Measurements from ENCODE around the gene ARVCF. TPM values are rescaled to one million over a fixed set of nuclear protein-coding genes. Genes with fewer than 3 reads are reported as not detected.

ARVCF gene
- total RNA-seq, 1 experiment from 2014 or later, result 8.2 TPM

DNA sequence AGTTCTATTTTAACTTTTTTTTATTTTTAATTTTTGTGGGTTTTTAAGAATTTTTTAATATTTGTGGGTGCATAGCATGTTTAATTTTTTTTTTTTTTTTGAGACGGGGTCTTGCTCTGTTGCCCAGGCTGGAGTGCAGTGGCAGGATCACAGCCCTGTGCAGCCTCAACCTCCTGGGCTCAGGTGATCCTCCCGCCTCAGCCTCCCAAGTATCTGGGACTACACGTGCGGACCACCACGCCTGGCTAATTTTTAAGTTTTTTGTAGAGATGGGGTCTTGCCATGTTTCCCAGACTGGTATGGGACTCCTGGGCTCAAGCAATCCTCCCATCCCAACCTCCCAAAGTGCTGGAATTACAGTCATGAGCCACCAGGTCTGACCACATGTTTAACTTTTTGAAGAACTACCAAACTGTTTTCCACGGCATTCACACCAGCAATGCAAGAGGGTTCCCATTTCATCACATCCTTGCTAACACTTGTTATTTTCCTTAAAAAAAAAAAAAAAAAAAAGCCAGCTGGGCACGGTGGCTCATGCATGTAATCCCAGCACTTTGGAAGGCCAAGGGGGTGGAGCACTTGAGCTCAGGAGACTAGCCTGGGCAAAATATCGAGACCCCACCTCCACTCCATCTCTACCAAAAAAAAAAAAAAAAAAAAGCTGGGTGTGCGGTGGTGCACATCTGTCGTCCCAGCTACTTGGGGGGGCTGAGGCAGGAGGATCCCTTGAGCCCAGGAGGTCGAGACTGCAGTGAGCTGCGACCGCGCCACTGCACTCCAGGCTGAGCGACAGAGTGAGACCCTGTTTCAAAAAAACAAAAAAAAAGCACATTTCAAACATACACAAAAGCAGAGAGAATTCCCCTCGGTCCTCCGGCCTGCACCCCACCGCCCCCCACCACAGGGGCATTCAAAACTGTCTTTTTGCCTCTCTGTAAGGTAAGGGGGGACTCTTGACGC is 58.3 kb downstream of the ARVCF start:
- CTCF ChIA-PET, result interaction anchor here (0.5 kb wide), 1 partner anchor 235 kb away, joined by 4 read pairs; no protein-coding TSS in a partner anchor
- no TSS peak for BruUV-seq (replicated peaks)
- peaks cover 6% of the 10 kb centered on the region for H3K4me1 ChIP-seq (ENCODE audit: control insufficient read depth, insufficient read depth, low read length)
- DNase-seq (ENCODE audit: low read depth, low spot score) (no peak), ATAC-seq (no peak)
- no peaks in the 10 kb centered on the region for H3K36me3 ChIP-seq (ENCODE audit: control insufficient read depth, insufficient read depth, low read length)
- in situ Hi-C loops (cut with HindIII; ENCODE audit: low pct_unique_long_range_greater_than_20kb, low sequenced_read_pairs) (no loop called here), intact Hi-C loops (cut with micrococcal nuclease; ENCODE audit: unreplicated experiment) (no loop called here)
- H3K9me3 ChIP-seq (ENCODE audit: control insufficient read depth, insufficient read depth, low read depth, low read length), result no peaks in the 10 kb centered on the region
- POLR2A ChIA-PET, result no interaction called here
- H3K27ac ChIP-seq (ENCODE audit: low read length), result no peak overlapping the region
- no peak for TF ChIP-seq TCF7L2 (IDR thresholded peaks at IDR 0.05; ENCODE audit: low read depth, low read length)
- H3K4me3 ChIP-seq (ENCODE audit: low read depth in 2 of 2, low read length in 2 of 2), result no peak overlapping the region
- H3K27me3 ChIP-seq (ENCODE audit: control insufficient read depth, insufficient read depth, low read length), result no peaks in the 10 kb centered on the region

DNA sequence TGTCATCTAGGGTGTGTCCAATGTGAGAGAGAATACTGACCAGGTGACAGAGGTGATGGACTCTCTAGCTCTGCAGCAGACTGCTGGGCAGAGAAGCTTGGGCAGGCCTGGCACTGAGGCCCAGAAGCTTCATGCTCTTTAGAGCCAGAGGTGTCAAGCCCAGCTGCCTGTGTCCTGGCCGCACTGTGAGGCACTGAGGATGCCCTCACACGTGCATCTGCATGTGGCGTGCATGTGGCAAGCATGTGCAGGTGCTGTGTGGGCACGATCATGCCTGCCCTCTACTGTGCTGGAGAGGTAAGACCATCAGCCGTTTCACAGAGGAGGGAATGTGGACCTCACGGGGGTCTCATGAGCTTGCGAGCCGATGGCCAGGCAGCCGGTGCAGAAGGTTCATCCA is 59.2 kb downstream of the ARVCF start:
- Histone ChIP-seq H3K4me1 (ENCODE audit: control insufficient read depth, insufficient read depth, low read length) (peaks cover 6% of the 10 kb centered on the region), H3K4me3 (ENCODE audit: low read depth in 2 of 2, low read length in 2 of 2) (no peak overlapping the region), H3K36me3 (ENCODE audit: control insufficient read depth, insufficient read depth, low read length) (no peaks in the 10 kb centered on the region), H3K27me3 (ENCODE audit: control insufficient read depth, insufficient read depth, low read length) (no peaks in the 10 kb centered on the region), H3K9me3 (ENCODE audit: control insufficient read depth, insufficient read depth, low read depth, low read length) (no peaks in the 10 kb centered on the region), H3K27ac (ENCODE audit: low read length) (no peak overlapping the region)
- ChIA-PET CTCF (no interaction called here), POLR2A (no interaction called here)
- DNase-seq (ENCODE audit: low read depth, low spot score), result no peak
- no peak for ATAC-seq
- in situ Hi-C loops (cut with HindIII; ENCODE audit: low pct_unique_long_range_greater_than_20kb, low sequenced_read_pairs), result no loop called here
- intact Hi-C loops (cut with micrococcal nuclease; ENCODE audit: unreplicated experiment), result no loop called here
- BruUV-seq (replicated peaks), result no TSS peak
- no peak for TF ChIP-seq REST (IDR thresholded peaks at IDR 0.05; ENCODE audit: insufficient read depth in 1 of 2, low read depth in 2 of 2, low read length in 1 of 2)
- TF ChIP-seq CTCF (IDR thresholded peaks at IDR 0.05), result peak; percentile 10; the same call in 1 of the 2 replicates

DNA sequence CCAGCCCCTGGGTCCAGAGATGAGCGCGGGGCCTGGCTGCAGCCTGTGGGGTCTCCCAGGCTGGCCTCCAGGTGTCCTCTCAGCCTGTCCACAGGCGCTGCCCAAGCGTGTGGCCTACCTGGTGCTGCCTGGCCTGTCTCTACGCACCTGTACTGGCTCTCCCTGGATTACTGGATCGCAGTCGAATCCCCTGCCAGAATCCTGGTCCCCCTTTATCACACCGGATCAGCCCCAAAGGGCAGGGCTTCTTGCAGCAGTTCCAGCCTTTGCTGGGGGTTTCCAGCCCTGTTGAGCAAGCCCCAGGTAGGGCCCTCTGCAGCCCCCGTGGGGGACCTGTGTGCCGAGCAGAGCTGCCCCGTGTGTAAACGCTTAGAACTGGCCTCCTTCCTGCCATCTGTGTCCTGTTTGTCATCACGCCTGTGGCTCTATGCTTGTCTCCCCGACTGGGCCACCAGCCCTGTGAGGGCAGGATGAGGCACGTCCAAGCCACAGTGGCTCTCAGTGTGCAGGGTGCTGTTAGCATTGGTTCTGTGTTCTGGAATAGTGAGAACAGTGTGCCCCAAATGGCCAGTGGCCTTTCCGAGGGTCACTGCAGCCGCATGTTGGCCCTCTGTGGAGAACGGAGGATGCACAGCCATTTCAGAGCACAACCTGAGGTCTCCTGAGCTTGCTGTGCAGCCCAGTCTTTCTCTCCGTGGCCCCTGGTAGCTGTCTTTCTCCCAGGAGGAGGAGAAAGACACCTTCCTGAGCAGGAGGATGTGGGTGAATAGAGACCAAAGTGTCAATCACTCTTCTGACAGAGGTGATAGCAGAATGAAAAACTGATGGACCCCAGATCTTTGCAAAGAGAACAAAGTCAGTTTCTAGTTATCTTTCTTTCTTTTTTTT is 61.1 kb downstream of the ARVCF start:
- H3K27ac ChIP-seq (ENCODE audit: low read length), result no peak overlapping the region
- H3K36me3 ChIP-seq (ENCODE audit: control insufficient read depth, insufficient read depth, low read length), result no peaks in the 10 kb centered on the region
- DNase-seq (ENCODE audit: low read depth, low spot score), result no peak
- H3K9me3 ChIP-seq (ENCODE audit: control insufficient read depth, insufficient read depth, low read depth, low read length), result no peaks in the 10 kb centered on the region
- peaks cover 6% of the 10 kb centered on the region for H3K4me1 ChIP-seq (ENCODE audit: control insufficient read depth, insufficient read depth, low read length)
- intact Hi-C loops (cut with micrococcal nuclease; ENCODE audit: unreplicated experiment), result no loop called here
- ATAC-seq, result no peak
- ChIA-PET POLR2A (no interaction called here), CTCF (no interaction called here)
- no peaks in the 10 kb centered on the region for H3K27me3 ChIP-seq (ENCODE audit: control insufficient read depth, insufficient read depth, low read length)
- BruUV-seq (replicated peaks), result no TSS peak
- no peak overlapping the region for H3K4me3 ChIP-seq (ENCODE audit: low read depth in 2 of 2, low read length in 2 of 2)
- in situ Hi-C loops (cut with HindIII; ENCODE audit: low pct_unique_long_range_greater_than_20kb, low sequenced_read_pairs), result no loop called here
- TF ChIP-seq SIN3A (IDR thresholded peaks at IDR 0.05; ENCODE audit: borderline replicate concordance, insufficient read depth, low read depth, low read length) (no peak), POLR2AphosphoS5 (IDR thresholded peaks at IDR 0.05; ENCODE audit: low read depth, low read length) (no peak), REST (IDR thresholded peaks at IDR 0.05; ENCODE audit: insufficient read depth in 1 of 2, low read depth in 2 of 2, low read length in 1 of 2) (no peak), CTCF (IDR thresholded peaks at IDR 0.05) (no peak), TCF7L2 (IDR thresholded peaks at IDR 0.05; ENCODE audit: low read depth, low read length) (no peak)

Measured in Panc1 (cell line).